ENCODE results near the gene LAIR2. TPM values are rescaled to one million over a fixed set of nuclear protein-coding genes. Genes with fewer than 3 reads are reported as not detected.

The LAIR2 gene
- total RNA-seq, 4 donors from 2014 or later: not detected

DNA sequence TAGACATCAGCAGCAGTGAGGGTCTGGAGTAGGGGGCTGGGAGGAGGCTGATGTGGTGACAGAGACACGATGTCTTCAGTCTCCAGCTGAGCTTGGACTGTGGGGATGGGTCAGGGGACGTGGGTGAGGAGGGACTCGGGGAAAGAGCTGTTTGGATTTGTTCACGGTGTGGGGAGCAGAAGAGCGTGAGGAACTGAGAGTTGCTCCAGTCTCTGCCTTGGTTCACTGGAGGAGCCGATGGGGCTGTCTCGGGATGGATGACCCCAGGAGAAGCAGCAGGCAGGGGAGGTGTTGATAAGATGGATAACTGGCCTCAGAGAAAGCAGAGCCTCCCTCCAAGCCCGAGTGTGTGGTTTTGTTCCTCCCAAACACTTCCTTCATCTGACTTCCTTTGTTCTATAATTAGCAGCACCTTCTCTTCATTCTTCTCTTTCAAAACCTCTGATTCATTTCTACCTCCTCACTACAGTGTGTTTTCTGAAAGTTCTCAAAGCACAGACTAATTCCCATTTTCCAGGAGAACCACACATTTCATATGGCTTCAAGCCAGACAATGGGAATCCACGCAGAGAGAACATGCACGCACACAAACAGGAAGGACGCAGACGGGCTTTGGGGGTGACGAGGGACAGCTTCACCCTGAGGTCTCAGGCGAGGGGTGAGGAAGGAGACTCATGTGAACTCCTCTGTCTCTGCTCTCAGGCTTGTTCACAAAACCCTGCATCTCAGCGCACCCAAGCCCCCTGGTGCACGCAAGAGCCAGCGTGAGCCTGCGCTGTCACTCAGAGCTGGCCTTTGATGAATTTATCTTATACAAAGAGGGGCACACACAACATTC lies 18.6 kb downstream of the LAIR2 start:
- no peak overlapping the region for H3K27ac ChIP-seq (replicated peaks in 1 of 4)
- WGBS: 50% methylated on average over 15 of the region's 18 CpGs
- H3K36me3 ChIP-seq: no peaks in the 10 kb centered on the region
- peaks cover 0 to 4% (median 0%) of the 10 kb centered on the region in 4 donors for H3K4me1 ChIP-seq
- H3K27me3 ChIP-seq: peaks cover 0 to 38% (median 0%) of the 10 kb centered on the region in 4 donors
- DNase-seq (ENCODE audit: extremely low spot score): no peak
- no peak overlapping the region for H3K4me3 ChIP-seq
- no peak for TF ChIP-seq EP300 (IDR thresholded peaks at IDR 0.05)
- intact Hi-C loops (cut with DNase I): no loop called here
- no peaks in the 10 kb centered on the region for H3K9me3 ChIP-seq

DNA sequence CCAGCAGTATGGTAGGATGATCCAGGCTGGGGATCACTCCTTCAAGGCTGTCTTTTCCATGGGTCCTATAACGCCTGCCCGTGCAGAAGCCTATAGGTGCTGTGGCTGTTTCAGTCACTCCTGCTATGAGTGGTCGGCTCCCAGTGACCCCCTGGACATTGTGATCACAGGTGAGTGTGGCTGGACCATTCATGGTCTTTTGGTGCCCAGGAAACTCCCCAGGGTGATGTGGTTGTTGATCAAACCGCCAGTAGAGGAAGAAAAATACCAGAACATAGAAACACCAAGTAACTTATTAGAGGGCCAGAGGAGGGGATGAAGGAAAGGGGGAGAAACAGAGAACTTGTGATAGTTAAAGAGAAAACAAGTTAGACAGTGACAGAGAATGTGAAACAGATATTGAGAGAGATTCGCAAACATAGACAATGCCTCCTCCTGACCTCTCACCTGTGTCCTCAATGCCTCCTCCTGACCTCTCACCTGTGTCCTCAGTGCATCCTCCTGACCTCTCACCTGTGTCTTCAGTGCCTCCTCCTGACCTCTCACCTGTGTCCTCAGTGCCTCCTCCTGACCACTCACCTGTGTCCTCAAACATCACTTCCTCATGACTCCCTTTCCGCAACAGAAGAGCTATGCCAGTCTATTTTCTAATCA lies 19.4 kb downstream of the LAIR2 start:
- no peaks in the 10 kb centered on the region for H3K36me3 ChIP-seq
- no peak overlapping the region for H3K4me3 ChIP-seq
- TF ChIP-seq, protein P1, sequence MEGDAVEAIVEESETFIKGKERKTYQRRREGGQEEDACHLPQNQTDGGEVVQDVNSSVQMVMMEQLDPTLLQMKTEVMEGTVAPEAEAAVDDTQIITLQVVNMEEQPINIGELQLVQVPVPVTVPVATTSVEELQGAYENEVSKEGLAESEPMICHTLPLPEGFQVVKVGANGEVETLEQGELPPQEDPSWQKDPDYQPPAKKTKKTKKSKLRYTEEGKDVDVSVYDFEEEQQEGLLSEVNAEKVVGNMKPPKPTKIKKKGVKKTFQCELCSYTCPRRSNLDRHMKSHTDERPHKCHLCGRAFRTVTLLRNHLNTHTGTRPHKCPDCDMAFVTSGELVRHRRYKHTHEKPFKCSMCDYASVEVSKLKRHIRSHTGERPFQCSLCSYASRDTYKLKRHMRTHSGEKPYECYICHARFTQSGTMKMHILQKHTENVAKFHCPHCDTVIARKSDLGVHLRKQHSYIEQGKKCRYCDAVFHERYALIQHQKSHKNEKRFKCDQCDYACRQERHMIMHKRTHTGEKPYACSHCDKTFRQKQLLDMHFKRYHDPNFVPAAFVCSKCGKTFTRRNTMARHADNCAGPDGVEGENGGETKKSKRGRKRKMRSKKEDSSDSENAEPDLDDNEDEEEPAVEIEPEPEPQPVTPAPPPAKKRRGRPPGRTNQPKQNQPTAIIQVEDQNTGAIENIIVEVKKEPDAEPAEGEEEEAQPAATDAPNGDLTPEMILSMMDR (IDR thresholded peaks at IDR 0.05): no peak
- TF ChIP-seq POLR2A (IDR thresholded peaks at IDR 0.05; ENCODE audit: low read depth): no peak
- TF ChIP-seq POLR2AphosphoS5 (IDR thresholded peaks at IDR 0.05): no peak
- TF ChIP-seq EP300 (IDR thresholded peaks at IDR 0.05): no peak
- intact Hi-C loops (cut with DNase I): no loop called here
- peaks cover 0 to 4% (median 0%) of the 10 kb centered on the region in 4 donors for H3K4me1 ChIP-seq
- no peak overlapping the region for H3K27ac ChIP-seq (replicated peaks in 1 of 4)
- peaks cover 0 to 44% (median 0%) of the 10 kb centered on the region in 4 donors for H3K27me3 ChIP-seq
- no peak for DNase-seq (ENCODE audit: extremely low spot score)
- no peaks in the 10 kb centered on the region for H3K9me3 ChIP-seq
- WGBS: 74% methylated on average over 6 of the region's 6 CpGs

DNA sequence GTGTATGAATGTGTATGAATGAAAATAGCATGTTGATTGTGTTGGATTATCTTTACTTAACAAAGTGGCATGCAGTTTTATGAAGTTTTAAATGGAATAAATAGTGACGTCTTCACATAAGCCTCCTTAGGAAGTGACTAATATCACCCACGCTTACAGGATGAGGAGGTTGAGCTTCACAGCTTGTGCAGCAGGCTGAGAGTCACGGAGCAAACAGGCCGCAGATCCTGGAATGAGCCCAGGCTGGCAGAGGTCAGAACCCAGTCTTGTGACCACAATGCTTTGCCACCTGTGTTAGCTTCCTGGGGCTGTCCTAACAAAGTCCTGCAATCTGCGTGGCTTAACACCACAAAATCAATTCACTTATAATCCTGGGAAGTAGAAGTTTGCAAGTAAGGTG lies 20.8 kb downstream of the LAIR2 start:
- Histone ChIP-seq H3K27ac (replicated peaks in 1 of 4) (no peak overlapping the region), H3K36me3 (no peaks in the 10 kb centered on the region), H3K9me3 (no peaks in the 10 kb centered on the region), H3K27me3 (peaks cover 0 to 58% (median 0%) of the 10 kb centered on the region in 4 donors), H3K4me3 (no peak overlapping the region), H3K4me1 (peaks cover 0 to 4% (median 0%) of the 10 kb centered on the region in 4 donors)
- WGBS: 53% methylated on average over 5 of the region's 5 CpGs
- intact Hi-C loops (cut with DNase I): no loop called here
- TF ChIP-seq POLR2A (IDR thresholded peaks at IDR 0.05; ENCODE audit: low read depth) (no peak), POLR2AphosphoS5 (IDR thresholded peaks at IDR 0.05) (peak in 1 of 2 donors; percentile 14)
- DNase-seq (ENCODE audit: extremely low spot score): no peak

DNA sequence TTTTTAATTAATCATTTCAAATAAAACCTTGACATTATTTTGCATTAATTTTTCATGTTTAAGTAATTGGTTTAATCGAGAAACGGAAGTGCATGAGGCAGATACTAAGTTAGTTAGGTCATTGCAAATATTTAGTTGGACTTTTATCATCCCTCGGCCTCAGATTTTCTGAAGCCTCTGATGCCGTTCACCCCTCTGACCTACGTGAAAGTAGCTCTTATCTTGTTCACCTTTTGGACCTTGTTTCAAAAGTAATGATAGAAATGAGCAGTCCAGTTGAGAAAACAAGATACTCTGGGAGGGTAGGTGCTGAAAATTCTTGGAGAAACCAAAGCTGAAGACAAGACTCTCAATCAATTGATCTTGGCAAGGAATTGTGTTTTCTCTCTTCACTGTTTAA lies 23.0 kb downstream of the LAIR2 start:
- H3K4me1 ChIP-seq: peaks cover 0 to 4% (median 0%) of the 10 kb centered on the region in 4 donors
- TF ChIP-seq POLR2AphosphoS5 (IDR thresholded peaks at IDR 0.05) (no peak), POLR2A (IDR thresholded peaks at IDR 0.05; ENCODE audit: low read depth) (no peak), EP300 (IDR thresholded peaks at IDR 0.05) (no peak)
- TF ChIP-seq, protein P1 (IDR thresholded peaks at IDR 0.05): no peak
- intact Hi-C loops (cut with DNase I): no loop called here
- no peak for DNase-seq (ENCODE audit: extremely low spot score)
- no peak overlapping the region for H3K27ac ChIP-seq (replicated peaks in 1 of 4)
- H3K4me3 ChIP-seq: no peak overlapping the region
- no peaks in the 10 kb centered on the region for H3K36me3 ChIP-seq
- H3K27me3 ChIP-seq: peaks cover 0 to 46% (median 0%) of the 10 kb centered on the region in 4 donors
- no peaks in the 10 kb centered on the region for H3K9me3 ChIP-seq
- 78% methylated on average over 5 of the region's 5 CpGs for WGBS

DNA sequence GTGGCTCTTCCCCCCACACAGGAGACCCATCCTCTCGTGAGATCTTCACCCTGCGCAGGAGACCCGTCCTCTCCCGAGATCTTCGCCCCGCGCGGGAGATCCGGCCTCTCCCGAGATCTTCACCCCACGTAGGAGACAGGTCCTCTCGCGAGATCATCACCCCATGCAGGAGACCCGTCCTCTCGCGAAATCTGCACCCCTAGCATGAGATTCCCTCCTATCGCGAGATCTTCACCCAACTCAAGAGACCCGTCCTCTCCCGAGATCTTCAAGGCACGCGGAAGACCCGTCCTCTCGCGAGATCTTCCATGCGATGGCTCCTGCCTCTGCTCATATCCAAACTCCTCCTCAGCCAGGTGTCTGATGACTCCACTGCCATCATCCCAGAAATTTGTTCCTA lies 24.3 kb downstream of the LAIR2 start:
- TF ChIP-seq POLR2A (IDR thresholded peaks at IDR 0.05; ENCODE audit: low read depth): no peak
- TF ChIP-seq EP300 (IDR thresholded peaks at IDR 0.05): no peak
- no peak for TF ChIP-seq POLR2AphosphoS5 (IDR thresholded peaks at IDR 0.05)
- TF ChIP-seq, protein P1 (IDR thresholded peaks at IDR 0.05): no peak
- 93% methylated on average over 26 of the region's 26 CpGs for WGBS
- no peak for DNase-seq (ENCODE audit: extremely low spot score)
- intact Hi-C loops (cut with DNase I): no loop called here
- H3K4me3 ChIP-seq: no peak overlapping the region
- H3K9me3 ChIP-seq: no peaks in the 10 kb centered on the region
- H3K27ac ChIP-seq (replicated peaks in 1 of 4): no peak overlapping the region
- no peaks in the 10 kb centered on the region for H3K36me3 ChIP-seq
- no peaks in the 10 kb centered on the region for H3K4me1 ChIP-seq
- H3K27me3 ChIP-seq: peaks cover 0 to 33% (median 0%) of the 10 kb centered on the region in 4 donors
